Astrocyte of the cerebellum (primary cell): ENCODE data around the gene MAPK14.

Source experiments
- DNase-seq: peaks from one replicate; pipeline ENCODE4 v3.0.0-alpha.2; 2011; ENCODE audit warnings: low read depth
- H3K4me3 ChIP-seq: 2 replicates; pipeline ENCODE4 v1.5.1; 2011; ENCODE audit warnings: mild to moderate bottlenecking, low read depth, low read length, moderate library complexity
- CTCF ChIP-seq: IDR thresholded peaks from 2 replicates; pipeline ENCODE4 v1.5.1; 2012; ENCODE audit warnings: low read length, low read depth, moderate library complexity, mild to moderate bottlenecking; ENCODE audit errors: missing control alignments
- in situ Hi-C: cut with HindIII; loops from 2 replicates; pipeline ENCODE4 v1.10.0; 2017; ENCODE audit warnings: low sequenced_read_pairs

Gene MAPK14

DNA sequence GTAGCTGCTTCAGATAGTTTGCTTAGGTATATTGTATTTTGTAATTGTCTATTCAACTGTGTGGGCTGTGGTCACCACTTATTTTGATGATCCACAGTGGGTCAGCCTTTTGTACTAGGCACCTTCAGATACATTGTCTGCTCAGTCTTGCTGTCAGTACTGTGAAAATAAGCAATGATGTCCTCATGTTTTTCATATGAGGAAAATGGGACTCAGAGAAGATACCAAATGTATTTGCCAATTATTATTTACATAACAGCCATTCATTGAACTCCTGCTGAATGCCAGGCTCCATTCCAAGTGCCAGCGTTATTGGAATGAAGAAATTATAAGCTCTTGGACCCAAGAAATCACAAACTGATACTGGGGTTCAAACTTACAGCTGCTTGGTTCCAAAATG, 28.6 kb downstream of the MAPK14 start:
- in situ Hi-C loops, result no loop called here
- DNase-seq, result no peak
- no peak for TF ChIP-seq CTCF
- no peak overlapping the region for H3K4me3 ChIP-seq

DNA sequence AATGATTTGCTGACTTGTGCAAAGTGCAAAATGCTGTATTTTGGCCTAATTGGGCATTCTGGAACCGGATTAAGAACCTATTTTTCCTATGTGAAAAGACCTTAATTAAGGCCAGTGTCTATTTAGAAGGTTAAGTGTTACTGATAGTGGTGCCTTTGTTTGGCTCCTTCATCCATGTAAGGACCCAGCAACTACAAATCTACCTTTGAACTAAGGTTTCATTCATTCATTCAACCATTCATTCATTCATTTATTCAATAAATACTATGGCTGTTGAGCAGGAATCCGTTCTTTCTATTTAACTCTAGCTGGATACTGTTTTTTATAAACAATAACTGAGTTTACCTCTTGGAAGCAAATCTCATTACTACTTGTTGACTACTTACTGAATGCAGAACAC, 33.6 kb downstream of the MAPK14 start:
- no peak for TF ChIP-seq CTCF
- no peak for DNase-seq
- no peak overlapping the region for H3K4me3 ChIP-seq
- in situ Hi-C loops, result no loop called here

DNA sequence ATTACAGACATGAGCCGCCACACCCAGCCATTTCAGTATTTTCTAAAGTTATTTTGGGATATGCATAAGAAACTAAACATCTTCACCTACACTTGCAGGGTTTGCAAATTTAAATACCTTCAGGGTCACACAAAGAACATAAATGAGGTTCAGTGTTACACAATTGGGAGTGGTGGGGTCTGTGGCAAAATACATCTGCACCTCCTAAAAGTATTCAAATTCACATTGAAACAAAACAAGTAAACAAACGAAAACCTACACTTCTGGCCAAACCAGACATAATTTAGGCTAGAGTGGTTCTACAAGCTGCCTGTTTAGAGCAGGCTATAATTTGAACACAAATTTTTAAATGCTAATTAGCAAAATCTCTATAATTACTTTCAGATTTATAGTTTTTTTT, 34.6 kb downstream of the MAPK14 start:
- no peak overlapping the region for H3K4me3 ChIP-seq
- in situ Hi-C loops, result no loop called here
- TF ChIP-seq CTCF, result no peak

DNA sequence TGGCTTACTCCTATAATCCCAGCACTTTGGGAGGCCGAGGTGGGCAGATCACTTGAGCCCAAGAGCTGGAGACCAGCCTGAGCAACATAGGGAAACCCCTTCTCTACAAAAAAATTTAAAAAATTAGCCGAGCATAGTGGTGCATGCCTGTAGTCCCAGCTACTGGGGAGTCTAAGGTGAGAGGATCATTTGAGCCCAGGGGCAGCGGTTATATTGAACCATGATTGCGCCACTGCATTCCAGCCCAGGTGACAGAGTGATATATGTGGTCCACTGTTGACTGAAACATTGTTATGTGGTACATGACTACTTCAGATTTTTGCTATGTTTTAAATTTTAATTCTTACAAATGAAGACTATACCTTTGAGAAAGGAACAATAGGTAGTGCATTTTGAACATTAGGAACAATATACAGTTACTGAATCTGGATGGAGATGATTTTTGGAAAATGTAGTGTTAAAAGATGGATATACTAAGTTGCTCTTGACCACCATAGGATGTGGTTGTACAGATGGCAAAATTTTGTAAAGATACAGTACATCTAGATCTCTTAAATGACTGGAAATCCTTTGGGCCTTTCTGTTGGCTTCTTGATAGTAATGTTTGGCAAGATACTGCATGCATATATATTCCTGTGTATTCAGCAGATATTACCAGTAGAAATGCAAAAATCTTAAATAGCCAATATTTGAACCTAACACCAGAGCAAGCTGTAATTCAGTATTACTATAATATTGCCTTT, 35.9 kb downstream of the MAPK14 start:
- H3K4me3 ChIP-seq, result no peak overlapping the region
- TF ChIP-seq CTCF, result no peak
- in situ Hi-C loops, result no loop called here
- no peak for DNase-seq

More for the DNA sequence above, 34.6 kb downstream of the MAPK14 start:
- no peak for DNase-seq

GRCh38 chr6:36064770-36065396, 37.3 kb downstream of the MAPK14 start:
- H3K4me3 ChIP-seq, result no peak overlapping the region
- DNase-seq, result no peak
- TF ChIP-seq CTCF, result no peak
- in situ Hi-C loops, result no loop called here

DNA sequence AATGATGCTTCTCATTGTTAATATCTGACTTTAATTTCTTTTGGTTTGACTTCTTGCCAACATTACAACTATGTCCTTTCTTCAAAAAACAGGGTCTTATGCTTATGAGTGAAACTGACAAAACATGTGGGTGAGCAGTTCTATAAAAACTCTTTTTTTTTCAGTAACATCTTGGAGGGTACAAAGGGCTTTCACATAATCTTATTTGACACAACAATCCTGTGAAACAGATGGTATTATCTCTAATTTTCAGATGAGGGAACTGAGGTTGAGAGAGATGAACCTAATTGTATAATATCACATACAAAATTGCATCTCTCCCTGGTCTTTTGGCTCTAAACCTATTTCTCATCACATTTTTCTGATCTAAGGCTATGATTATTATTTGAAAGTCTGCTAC, 38.3 kb downstream of the MAPK14 start:
- TF ChIP-seq CTCF, result no peak
- in situ Hi-C loops, result no loop called here
- no peak for DNase-seq
- no peak overlapping the region for H3K4me3 ChIP-seq
